K562 (cell line): Measurements from ENCODE around the gene ZNF346. TPM values are rescaled to one million over a fixed set of nuclear protein-coding genes. Genes with fewer than 3 reads are reported as not detected.

Source experiments
- BRD4 ChIP-seq: fragments of 200-600 bp; sonication (generic); IDR thresholded peaks from 2 replicates; pipeline ENCODE4 v1.6.1; 2017; ENCODE audit warnings: inconsistent platforms
- CBX2 ChIP-seq: fragments of 200-600 bp; sonication (generic); IDR thresholded peaks from one replicate; pipeline ENCODE4 v1.6.1; 2012; ENCODE audit warnings: mild to moderate bottlenecking, low read length, inconsistent platforms; ENCODE audit not compliant: insufficient read depth, poor library complexity, severe bottlenecking
- CHD4 ChIP-seq: fragments of 200-600 bp; sonication (generic); IDR thresholded peaks from 3 replicates; pipeline ENCODE4 v1.6.1; 2012; ENCODE audit warnings: low read depth, mild to moderate bottlenecking, mixed read lengths, low read length, inconsistent platforms; ENCODE audit not compliant: insufficient read depth, insufficient replicate concordance, poor library complexity, severe bottlenecking
- GATA2 ChIP-seq: sonication (generic); formaldehyde crosslinking; IDR thresholded peaks from 2 replicates; pipeline ENCODE4 v1.4.0; 2020; ENCODE audit warnings: mild to moderate bottlenecking, missing genetic modification reagents
- JUND ChIP-seq, 2 experiments: IDR thresholded peaks; 2 replicates in 1 of 2; 3 replicates in 1 of 2; pipeline ENCODE4 v1.6.1; 2011; ENCODE audit warnings: borderline replicate concordance in 2 of 2, low read depth in 2 of 2, low read length in 2 of 2, improper control_type of control experiment in 1 of 2, missing biosample characterization in 1 of 2, missing genetic modification characterization in 1 of 2, missing genetic modification reagents in 1 of 2
- PHF20 ChIP-seq: fragments of 450-650 bp; IDR thresholded peaks from 2 replicates; pipeline ENCODE4 v1.6.1; 2018; ENCODE audit not compliant: partially characterized antibody
- PHTF2 ChIP-seq: fragments of 250-450 bp; sonication (Bioruptor Pico); IDR thresholded peaks from 2 replicates; pipeline ENCODE4 v1.5.0; 2021; ENCODE audit warnings: mild to moderate bottlenecking
- RBBP5 ChIP-seq: fragments of 200-600 bp; sonication (generic); IDR thresholded peaks from 2 replicates; pipeline ENCODE4 v1.6.1; 2012; ENCODE audit warnings: borderline replicate concordance, mild to moderate bottlenecking, low read length, control low read depth, inconsistent platforms; ENCODE audit not compliant: insufficient read depth, poor library complexity, severe bottlenecking
- SAFB2 ChIP-seq: fragments of 200-400 bp; formaldehyde crosslinking; IDR thresholded peaks from 2 replicates; pipeline ENCODE4 v1.6.1; 2018; ENCODE audit warnings: borderline replicate concordance, low read length, low read depth, moderate library complexity; ENCODE audit not compliant: severe bottlenecking
- SMARCE1 ChIP-seq: fragments of 450-650 bp; IDR thresholded peaks from 2 replicates; pipeline ENCODE4 v1.7.1; 2016; ENCODE audit warnings: mild to moderate bottlenecking
- SRF ChIP-seq, 2 experiments: fragments of 250-450, 450-650 bp in 1 of 2; sonication (Bioruptor Pico) in 1 of 2; sonication (generic) in 1 of 2; formaldehyde crosslinking; IDR thresholded peaks; 2 replicates each; pipeline versions ENCODE4 v1.5.0 to v1.5.1; 2020 to 2022; ENCODE audit warnings: mild to moderate bottlenecking in 1 of 2, missing genetic modification reagents in 1 of 2
- U2AF1 ChIP-seq: fragments of 200-400 bp; formaldehyde crosslinking; optimal IDR thresholded peaks from 2 replicates; pipeline ENCODE3; 2017; ENCODE audit warnings: mild to moderate bottlenecking, low read depth, low read length, moderate library complexity
- ZC3H4 ChIP-seq: sonication (generic); formaldehyde crosslinking; IDR thresholded peaks from 2 replicates; pipeline ENCODE4 v1.9.0; 2021; ENCODE audit warnings: missing genetic modification reagents, borderline replicate concordance
- ZKSCAN1 ChIP-seq: fragments of 150-350 bp; IDR thresholded peaks from 2 replicates; pipeline ENCODE4 v1.6.1; 2016; ENCODE audit warnings: low read depth, low read length
- ZNF174 ChIP-seq: fragments of 250-450 bp; sonication (Bioruptor Pico); IDR thresholded peaks from 2 replicates; pipeline ENCODE4 v1.4.0; 2020; ENCODE audit warnings: mild to moderate bottlenecking
- ZNF436 ChIP-seq: fragments of 250-450, 450-650 bp; sonication (Bioruptor Pico); formaldehyde crosslinking; IDR thresholded peaks from 2 replicates; pipeline ENCODE4 v1.7.0; 2020; ENCODE audit warnings: mild to moderate bottlenecking
- polyA plus RNA-seq, 8 experiments: library from polyadenylated mRNA; depleted of rRNA in 4 of 8; stranded (reverse) in 5 of 8; unstranded in 3 of 8; fragments of >200 nt; fragmentation: Nextera tagmentation in 2 of 8; fragmentation: Illumina TruSeq in 1 of 8; extraction: Ambion mirVana in 2 of 8; extraction: Trizol in 1 of 8; gene quantifications; 2 replicates each; pipeline versions ENCODE4 v1.2.1 to v1.2.3, GENCODE V29; 2011 to 2014; ENCODE audit warnings: inconsistent platforms in 1 of 8, missing spikeins in 1 of 8
- total RNA-seq, 7 experiments: library from RNA; depleted of rRNA in 6 of 7; stranded (reverse); fragments of >200 nt in 6 of 7; fragmentation: Illumina TruSeq in 2 of 7; extraction: Trizol in 2 of 7; gene quantifications; 2 replicates each; pipeline versions ENCODE4 v1.2.1 to v1.2.3, GENCODE V29; 2011 to 2021; ENCODE audit warnings: low replicate concordance in 1 of 7
- TF ChIP-seq, protein P1 (sequence below): sonication (generic); formaldehyde crosslinking; IDR thresholded peaks from 2 replicates; pipeline ENCODE4 v1.8.0; 2022; ENCODE audit warnings: missing genetic modification reagents, mild to moderate bottlenecking, moderate library complexity, borderline replicate concordance
- TF ChIP-seq, protein P2 (sequence below): fragments of 250-450 bp; sonication (Bioruptor Pico); IDR thresholded peaks from 2 replicates; pipeline ENCODE4 v1.5.0; 2020; ENCODE audit warnings: mild to moderate bottlenecking, borderline replicate concordance
- TF ChIP-seq, protein P3 (sequence below): fragments of 450-650 bp; IDR thresholded peaks from 2 replicates; pipeline ENCODE4 v1.6.1; 2016; ENCODE audit warnings: missing biosample characterization, missing genetic modification characterization
- TF ChIP-seq, protein P4 (sequence below): sonication (generic); formaldehyde crosslinking; IDR thresholded peaks from 2 replicates; pipeline ENCODE4 v1.8.1; 2023; ENCODE audit warnings: mild to moderate bottlenecking, missing genetic modification reagents

ZNF346 gene
- total and polyA plus RNA-seq, 9 of the 15 experiments (the other 6 are each of a cell fraction or from before 2014, with no cell fraction given), result 5.0 to 25.1 (median 20.1) TPM

DNA sequence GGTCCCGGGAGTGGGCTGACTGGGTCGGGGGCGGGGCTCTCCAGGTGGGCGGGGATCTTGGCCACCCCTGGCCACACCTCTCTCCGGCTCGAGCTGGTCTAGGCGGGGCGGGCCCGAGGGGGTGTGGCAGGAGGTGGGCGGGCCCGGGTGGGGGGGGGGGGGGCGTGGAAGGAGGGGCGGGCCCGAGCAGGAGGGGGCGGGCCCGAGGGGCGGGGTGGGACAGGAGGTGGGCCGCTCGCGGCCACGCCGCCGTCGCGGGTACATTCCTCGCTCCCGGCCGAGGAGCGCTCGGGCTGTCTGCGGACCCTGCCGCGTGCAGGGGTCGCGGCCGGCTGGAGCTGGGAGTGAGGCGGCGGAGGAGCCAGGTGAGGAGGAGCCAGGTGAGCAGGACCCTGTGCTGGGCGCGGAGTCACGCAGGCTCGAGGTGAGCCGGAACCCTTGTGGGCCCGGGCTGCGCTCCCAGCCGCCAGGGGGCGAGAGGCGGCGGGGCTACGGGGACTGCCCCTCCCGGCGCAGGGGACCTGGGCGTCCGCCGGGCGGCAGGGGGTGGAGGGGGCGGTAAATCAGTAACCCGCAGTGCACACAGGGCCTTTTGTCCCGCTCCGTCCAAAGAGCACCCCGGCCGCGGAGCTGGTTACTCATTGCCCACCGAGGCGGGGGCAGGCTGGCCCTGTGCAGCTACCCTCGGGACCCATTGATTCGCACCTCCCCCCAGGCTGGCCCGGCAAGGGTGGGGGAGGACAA, 64.3 kb downstream of the ZNF346 start, which contains the start of gene FGFR4 (continued):
- TF ChIP-seq, protein P1, sequence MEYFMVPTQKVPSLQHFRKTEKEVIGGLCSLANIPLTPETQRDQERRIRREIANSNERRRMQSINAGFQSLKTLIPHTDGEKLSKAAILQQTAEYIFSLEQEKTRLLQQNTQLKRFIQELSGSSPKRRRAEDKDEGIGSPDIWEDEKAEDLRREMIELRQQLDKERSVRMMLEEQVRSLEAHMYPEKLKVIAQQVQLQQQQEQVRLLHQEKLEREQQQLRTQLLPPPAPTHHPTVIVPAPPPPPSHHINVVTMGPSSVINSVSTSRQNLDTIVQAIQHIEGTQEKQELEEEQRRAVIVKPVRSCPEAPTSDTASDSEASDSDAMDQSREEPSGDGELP (CRISPR knock-in tag), result peak; percentile 56; the same call in 1 of the 2 replicates
- TF ChIP-seq PHTF2 (no peak), RBBP5 (peak; percentile 59), ZKSCAN1 (no peak), SMARCE1 (0 out of 2 replicates have a peak, but pooled peaks have one; percentile 18), ZNF436 (CRISPR knock-in tag) (no peak), U2AF1 (no peak), ZNF174 (no peak), PHF20 (peak; percentile 72), ZC3H4 (CRISPR knock-in tag) (no peak), GATA2 (CRISPR knock-in tag) (no peak), CHD4 (no peak), JUND (IDR thresholded peaks at IDR 0.05; ENCODE audit: borderline replicate concordance, low read depth, low read length) (0 out of 2 replicates have a peak, but pooled peaks have one; percentile 25), JUND (tag; IDR thresholded peaks at IDR 0.05; ENCODE audit: borderline replicate concordance, low read depth, low read length) (no peak; the same call in 2 of the 3 replicates), CBX2 (no peak), SRF (CRISPR knock-in tag; IDR thresholded peaks at IDR 0.05) (no peak), BRD4 (no peak), SAFB2 (no peak)
- TF ChIP-seq, protein P2, sequence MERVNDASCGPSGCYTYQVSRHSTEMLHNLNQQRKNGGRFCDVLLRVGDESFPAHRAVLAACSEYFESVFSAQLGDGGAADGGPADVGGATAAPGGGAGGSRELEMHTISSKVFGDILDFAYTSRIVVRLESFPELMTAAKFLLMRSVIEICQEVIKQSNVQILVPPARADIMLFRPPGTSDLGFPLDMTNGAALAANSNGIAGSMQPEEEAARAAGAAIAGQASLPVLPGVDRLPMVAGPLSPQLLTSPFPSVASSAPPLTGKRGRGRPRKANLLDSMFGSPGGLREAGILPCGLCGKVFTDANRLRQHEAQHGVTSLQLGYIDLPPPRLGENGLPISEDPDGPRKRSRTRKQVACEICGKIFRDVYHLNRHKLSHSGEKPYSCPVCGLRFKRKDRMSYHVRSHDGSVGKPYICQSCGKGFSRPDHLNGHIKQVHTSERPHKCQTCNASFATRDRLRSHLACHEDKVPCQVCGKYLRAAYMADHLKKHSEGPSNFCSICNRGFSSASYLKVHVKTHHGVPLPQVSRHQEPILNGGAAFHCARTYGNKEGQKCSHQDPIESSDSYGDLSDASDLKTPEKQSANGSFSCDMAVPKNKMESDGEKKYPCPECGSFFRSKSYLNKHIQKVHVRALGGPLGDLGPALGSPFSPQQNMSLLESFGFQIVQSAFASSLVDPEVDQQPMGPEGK (CRISPR knock-in tag), result no peak
- TF ChIP-seq, protein P3, sequence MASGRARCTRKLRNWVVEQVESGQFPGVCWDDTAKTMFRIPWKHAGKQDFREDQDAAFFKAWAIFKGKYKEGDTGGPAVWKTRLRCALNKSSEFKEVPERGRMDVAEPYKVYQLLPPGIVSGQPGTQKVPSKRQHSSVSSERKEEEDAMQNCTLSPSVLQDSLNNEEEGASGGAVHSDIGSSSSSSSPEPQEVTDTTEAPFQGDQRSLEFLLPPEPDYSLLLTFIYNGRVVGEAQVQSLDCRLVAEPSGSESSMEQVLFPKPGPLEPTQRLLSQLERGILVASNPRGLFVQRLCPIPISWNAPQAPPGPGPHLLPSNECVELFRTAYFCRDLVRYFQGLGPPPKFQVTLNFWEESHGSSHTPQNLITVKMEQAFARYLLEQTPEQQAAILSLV (tag), result no peak
- TF ChIP-seq, protein P4, sequence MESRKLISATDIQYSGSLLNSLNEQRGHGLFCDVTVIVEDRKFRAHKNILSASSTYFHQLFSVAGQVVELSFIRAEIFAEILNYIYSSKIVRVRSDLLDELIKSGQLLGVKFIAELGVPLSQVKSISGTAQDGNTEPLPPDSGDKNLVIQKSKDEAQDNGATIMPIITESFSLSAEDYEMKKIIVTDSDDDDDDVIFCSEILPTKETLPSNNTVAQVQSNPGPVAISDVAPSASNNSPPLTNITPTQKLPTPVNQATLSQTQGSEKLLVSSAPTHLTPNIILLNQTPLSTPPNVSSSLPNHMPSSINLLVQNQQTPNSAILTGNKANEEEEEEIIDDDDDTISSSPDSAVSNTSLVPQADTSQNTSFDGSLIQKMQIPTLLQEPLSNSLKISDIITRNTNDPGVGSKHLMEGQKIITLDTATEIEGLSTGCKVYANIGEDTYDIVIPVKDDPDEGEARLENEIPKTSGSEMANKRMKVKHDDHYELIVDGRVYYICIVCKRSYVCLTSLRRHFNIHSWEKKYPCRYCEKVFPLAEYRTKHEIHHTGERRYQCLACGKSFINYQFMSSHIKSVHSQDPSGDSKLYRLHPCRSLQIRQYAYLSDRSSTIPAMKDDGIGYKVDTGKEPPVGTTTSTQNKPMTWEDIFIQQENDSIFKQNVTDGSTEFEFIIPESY (CRISPR knock-in tag), result 0 out of 2 replicates have a peak, but pooled peaks have one; percentile 12
